Endometrial microvascular endothelial cells (primary cell): ENCODE results near the gene PDXDC1. TPM values are rescaled to one million over a fixed set of nuclear protein-coding genes. Genes with fewer than 3 reads are reported as not detected.
"Not testable (repeated sequence)": the region's sequence is repeated elsewhere in the genome, so short reads cannot be mapped to it uniquely, and the experiment has no call there.

ENCODE experiments used
- in situ Hi-C: cut with HindIII; loops from 2 replicates; pipeline ENCODE4 v1.10.0; 2017; ENCODE audit warnings: low sequenced_read_pairs, low pct_unique_long_range_greater_than_20kb; ENCODE audit errors: inconsistent ontology term
- total RNA-seq: library from RNA; depleted of rRNA; stranded (reverse); fragments of >200 nt; gene quantifications from one replicate; pipeline ENCODE4 v1.2.3, GENCODE V29; 2015; ENCODE audit errors: inconsistent ontology term

PDXDC1 gene
- total RNA-seq, 1 donor from 2014 or later = 44.9 TPM

DNA sequence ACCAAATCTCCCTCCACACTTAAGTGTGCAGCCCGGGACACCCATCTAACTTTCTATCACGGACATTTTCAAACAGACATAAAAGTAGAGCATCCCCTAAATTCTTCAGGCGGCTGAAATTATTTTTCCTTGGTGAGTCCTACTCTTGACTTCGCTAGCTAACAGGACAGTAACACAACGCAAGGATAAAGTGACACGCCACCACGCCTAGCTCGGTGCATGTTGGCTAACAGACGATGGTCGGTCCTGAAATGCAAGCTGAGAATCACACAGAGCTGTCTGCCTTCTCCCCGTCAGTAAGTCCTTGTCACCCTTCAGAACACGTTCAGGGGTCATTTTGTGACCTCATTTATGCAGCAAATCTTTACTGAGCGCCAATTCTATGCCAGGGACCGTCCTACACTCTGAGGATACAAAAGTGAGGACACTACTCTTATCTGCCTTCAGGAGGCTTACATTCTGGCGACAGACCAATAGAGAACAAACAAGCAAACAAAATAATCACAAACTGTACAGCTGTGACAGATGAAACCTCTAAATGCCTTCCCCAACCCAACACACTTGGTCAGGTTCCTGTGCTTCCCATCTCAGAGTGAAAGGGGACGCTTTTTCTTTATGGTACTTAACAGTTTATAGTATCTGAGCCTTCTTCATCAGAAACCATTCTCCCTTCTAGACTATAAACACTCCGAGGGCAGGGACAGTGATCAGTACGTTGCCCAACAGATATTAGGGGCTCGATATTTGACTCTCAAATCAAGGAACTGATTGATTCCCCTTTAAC lies 79.7 kb downstream of the PDXDC1 start:
- in situ Hi-C loops = no loop called here

DNA sequence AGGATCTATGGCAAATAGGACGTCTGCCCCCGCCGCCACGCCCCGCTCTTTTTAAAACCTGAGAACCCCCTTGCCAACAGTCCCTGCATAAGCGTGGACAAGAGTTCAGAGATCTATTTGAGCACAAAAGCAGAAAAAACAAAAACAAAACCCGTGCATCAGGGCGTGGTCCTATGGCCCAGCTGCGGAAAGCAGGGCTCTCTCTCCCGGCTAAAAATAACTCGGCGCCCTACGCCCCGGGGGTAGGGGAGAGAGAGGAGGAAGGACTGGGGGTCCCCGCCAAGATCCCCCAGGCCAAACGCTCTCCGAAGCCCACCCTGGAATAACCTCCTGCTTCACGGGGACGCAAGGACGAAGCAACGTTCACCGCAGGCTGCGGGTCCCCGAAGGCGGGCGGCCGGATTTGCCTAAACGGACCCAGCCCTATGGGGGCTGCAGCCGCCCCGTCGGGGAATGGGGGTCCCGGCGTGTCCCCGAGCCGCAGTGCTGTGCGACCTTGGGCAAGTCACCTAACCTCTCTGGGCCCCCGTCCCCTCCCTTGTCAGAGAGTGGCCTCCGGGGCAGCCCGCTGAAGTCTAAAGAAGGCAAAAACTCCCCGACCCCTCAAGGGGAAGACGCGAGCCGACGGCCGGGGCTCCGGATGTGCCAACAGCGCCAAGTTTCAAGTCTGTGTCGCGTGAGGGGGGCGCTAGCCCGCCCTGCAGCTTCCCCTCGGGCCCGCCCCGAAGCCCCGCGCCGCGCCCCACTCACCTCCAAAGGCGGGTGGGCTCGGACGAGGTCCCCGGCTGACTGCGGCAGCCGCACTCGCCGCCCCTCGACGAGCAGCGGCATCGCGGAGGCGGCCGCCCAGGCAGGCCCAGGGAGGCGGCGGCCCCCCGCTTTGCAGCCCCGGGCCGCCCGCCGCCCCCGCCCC lies 80.6 kb downstream of the PDXDC1 start:
- in situ Hi-C loops = no loop called here

DNA sequence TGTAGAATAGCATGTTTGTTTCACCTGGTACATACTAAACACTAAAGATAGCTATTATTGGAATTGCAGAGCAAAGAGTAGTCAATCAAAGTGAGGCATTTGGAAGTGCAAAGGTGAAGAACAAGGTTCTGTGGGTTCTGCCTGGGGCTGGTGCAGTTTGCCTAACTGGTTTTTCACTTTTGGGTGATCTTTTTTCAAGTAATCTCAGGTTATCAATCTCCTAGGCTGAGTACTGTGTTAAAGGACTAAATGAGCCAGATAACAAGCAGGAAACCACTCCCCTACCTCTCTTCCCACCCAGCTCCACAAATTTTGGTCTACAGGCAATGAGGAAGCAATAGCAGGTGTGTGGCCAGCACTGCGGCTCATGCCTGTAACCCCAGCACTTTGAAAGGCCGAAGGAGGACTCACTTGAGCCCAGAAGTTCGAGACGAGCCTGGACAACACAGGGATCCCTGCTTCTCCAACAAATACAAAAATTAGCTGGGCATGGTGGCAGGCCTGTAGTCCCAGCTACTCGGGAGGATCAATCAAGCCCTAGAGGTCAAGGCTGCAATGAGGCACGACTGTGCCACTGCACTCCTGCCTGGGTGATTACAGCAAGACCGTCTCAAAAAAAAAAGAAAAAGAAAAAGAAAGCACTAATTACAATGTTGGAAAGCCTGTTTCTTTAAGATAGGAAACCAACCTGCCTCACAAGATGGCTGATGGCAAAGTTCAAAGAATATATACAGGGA lies 83.0 kb downstream of the PDXDC1 start:
- in situ Hi-C loops = no loop called here

DNA sequence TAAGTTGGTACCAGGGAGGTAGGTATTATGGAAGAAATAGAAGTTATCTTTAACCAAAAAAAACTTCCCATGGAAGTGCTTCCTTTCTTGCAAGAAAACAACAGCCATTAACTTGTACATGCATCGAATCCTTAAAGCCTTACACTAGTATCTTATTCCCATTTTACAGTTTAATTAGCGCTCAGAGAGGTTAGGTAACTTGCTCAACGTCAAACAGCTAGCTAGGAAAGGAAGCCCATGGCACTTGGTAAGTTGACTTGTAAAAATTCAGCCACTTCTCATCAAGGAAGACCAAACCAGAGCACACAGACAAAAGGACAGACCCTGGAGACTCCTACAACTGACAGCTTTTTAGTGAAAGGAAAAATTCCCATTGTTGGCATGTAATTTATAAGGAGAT lies 84.5 kb downstream of the PDXDC1 start:
- in situ Hi-C loops = no loop called here

DNA sequence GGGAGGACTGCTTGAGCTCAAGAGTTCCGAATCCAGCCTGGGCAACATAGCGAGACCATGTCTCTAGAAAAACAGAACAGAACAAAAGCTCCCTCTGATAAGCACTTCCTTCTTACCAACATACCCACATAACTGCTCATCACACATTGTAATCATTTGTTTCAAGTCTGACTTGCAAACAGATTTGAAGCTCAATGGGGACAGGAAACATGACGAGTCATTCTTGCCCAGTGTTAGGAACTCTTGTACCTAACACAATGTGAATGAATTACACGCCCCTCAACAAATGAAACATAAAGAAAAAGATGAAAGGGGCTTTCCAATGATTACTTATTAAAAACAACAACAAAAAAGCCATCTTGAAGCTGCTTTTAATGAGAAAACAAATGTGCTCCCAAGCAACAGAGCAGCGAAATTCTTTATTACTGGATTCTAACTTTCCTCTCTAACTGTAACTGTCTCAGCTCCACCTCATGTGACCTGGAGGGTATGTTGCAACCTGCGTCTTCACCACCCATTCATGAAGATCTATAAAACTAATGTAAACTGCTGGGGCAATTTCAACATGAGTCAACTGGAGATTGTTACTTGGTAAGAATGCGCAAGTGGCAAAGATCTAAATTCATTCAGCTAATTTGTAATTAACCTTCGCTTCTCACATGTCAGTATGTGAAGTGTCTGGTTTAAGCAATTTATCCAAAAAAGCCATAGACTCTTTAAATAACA lies 87.4 kb downstream of the PDXDC1 start:
- in situ Hi-C loops = not testable (repeated sequence)

DNA sequence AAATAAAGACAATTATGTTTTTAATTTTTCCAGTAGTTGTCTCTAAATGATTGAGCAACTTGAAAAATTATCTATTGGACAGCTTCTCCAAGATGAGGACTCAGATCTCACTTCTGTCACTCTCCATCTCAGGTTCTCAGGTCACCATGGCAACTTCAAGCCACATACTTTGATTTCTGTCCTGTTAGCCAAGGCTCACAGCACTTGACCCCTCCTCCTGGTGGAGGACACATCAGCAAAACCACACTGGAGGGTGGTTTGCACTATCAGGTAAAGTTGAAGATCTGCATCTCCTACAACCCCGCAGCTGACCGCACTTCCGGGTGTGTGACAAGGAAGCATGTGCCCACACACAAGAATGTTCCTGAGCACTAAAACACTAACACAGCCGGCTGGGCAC lies 91.1 kb downstream of the PDXDC1 start:
- in situ Hi-C loops = not testable (repeated sequence)

DNA sequence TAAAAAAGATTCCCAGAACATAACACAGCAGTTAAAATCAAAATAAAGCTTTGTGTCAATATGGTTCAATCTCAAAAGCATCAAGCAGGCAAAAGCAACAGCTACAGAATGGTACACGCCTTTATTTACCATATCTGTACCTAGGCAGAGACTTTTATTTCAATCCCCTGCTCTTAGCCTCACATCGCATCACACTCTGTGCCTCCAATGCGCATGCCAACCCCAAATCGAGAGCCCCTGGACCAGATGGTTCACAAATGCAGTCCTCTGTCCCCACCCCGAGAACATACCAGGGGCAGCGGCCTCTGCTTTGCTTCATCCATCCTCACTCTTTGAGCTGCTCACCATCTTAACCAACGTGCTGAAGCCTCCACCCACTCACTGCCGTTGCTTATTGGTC lies 91.9 kb downstream of the PDXDC1 start:
- in situ Hi-C loops = not testable (repeated sequence)

DNA sequence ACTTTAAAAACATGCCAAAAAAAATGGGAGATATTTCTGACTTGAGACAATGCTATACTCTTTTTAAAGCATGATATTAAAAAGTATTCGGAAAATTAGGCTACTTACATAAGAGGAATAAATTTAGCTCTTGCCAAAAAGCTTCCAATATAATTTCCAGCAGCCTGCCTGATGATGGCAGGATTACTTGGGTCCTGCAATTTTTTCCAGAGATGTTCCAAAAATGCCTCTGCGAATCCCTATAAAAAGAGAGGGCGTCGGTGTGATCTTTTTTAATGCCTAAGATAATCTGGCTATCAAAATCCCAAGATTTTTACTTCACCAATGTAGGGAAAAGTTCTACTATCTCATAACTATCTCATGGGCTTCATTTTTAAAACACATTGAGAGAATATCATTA lies 96.2 kb downstream of the PDXDC1 start:
- in situ Hi-C loops = not testable (repeated sequence)

DNA sequence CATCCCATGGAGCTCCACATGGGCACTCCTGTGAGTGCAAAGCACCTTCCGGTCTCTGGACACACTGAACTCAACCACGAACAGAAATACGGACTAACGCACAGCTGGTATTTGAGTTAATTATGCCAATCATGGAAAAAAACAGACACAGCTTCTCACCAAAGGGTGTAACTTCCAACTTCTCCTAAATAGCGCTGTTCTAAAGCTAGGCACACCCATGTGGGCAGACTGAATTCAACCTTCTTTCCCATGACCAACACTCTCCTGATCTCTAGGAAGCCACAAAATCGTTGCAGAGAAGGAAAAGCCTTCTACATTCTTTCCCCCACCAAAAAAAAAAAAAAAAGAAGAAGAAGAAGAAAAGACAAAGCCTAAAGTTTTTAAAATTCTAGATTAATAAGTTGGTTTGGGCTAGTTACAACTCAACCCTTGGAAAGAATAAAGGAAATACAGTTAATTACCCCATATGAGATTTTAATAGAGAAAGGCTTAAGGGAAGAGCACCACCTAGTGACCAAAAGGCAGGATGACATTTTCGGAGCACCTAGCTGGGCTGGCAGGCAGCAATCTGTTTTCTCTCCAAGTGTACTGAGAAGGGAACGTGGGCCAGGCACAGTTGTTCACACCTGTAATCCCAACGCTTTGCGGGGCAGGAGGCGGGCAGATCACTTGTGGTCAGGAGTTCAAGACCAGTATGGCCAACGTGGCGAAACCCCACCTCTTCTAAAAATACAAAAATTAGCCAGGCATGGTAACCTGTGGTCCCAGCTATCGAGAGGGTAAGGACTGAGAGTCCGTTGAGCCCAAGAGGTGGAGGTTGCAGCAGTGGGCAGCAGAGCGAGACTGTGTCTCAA lies 97.3 kb downstream of the PDXDC1 start:
- in situ Hi-C loops = not testable (repeated sequence)

DNA sequence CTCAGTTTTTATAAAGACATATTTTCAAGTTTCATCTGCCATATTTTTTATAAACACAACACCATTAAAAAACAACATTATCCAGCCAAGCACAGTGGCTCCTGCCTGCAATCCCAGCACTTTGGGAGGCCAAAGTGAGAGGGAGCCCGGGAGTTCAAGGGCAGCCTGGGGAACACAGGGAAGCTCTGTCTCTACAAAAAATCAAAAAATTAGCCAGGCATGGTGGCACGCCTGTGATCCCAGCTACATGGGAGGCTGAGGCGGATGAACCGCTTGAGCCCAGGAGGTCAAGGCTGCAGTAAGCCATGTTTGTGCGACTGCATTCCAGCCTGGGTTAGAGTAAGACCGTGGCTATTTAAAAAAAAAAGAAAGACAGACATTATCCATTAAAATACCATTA lies 98.3 kb downstream of the PDXDC1 start:
- in situ Hi-C loops = no loop called here

DNA sequence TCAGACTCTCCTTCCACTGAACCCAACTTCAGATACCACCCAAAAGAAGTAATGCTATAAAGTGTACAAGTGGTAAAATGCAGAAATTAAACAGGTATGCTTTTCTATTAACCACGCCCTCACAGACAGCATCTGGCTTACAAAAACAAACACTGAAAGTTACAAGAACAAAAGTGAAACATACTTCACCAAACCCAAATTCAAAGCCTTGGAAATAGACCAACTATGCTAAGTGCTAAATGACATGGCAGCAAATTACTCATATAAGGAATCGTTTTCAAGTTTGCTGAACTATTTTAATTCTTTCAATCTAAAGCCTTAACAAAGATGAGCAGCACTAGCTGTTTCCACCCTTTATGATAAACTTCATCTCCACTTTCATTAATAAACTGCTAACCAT lies 101.3 kb downstream of the PDXDC1 start:
- in situ Hi-C loops = not testable (repeated sequence)

DNA sequence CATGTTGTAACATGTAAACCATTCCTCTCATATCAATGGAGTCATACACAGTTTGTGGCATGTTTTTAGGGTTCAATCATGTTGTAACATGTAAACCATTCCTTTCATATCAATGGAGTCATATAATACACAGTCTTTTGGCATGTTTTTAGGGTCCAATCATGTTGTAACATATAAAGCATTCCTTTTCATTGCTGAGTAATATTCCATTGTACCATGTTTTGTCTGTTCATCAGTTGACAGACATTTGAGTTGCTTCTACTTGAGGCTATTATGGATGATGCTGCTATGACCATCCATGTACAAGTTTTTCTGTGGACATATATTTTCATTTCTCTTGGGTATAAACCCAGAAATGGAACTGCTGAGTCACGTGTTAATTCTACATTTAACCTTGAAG lies 106.1 kb downstream of the PDXDC1 start:
- in situ Hi-C loops = not testable (repeated sequence)

DNA sequence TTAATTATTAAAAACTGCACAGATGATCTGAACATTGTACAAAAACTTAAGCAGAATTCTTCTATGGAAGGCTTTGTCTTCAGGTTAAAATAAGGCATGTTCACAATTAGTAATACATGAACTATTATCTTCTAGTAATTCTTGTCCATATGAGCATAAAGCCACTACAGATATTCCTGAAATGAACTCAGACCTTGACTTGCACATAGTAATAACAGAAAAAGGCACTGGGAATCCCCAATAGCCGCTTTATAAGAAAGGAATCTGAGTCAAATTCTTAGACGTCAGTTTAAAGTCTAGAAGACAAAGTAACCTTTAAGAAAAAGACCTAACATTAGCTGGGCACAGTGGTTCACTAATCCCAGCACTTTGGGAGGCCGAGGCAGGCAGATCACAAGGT lies 108.0 kb downstream of the PDXDC1 start:
- in situ Hi-C loops = not testable (repeated sequence)

DNA sequence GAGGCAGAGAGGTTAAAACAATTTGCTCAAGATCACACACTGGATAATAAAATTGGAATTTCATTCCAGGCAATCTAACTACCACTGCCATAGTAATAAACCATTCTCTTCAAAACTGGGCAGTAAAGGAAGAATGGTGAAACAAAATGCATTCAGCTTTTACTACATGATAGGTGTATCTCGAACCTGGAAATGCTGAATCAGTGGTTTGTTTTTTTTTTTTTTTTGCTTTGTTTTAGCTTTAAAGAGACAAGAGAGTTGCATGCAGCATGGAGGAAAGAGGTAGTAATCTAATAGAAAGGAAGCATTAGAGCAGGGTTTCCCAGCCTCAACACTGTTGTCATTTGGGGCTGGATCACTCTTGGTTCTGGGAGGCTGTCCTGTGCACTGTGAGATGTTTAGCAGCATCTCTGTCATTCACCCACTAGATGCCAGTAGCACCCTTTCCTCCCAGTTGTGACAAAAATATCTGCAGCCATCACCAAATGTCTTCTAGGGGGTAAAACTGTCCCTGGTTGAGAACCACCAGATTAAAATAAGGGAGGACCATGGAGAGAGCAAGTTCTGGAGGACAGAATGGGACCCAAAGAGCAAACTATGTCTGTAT lies 115.9 kb downstream of the PDXDC1 start:
- in situ Hi-C loops = not testable (repeated sequence)

DNA sequence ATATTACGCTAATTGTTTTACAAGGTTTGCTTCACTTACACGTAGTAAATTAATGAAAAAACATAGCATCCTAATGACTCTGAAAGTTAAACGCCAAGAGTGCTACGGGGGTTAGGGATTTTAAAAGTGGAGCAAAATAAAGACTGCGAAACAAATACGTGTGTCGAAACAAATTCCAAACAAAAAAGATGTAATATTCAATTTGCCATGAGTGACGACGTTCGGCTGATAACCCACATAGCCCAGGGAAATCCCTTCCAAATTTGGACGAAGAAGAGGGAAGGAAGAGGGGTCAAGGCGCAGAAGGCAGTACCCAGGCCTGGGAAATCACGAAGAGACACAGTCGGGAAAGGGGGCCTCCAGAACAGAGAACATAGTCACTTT lies 118.7 kb downstream of the PDXDC1 start:
- in situ Hi-C loops = not testable (repeated sequence)

DNA sequence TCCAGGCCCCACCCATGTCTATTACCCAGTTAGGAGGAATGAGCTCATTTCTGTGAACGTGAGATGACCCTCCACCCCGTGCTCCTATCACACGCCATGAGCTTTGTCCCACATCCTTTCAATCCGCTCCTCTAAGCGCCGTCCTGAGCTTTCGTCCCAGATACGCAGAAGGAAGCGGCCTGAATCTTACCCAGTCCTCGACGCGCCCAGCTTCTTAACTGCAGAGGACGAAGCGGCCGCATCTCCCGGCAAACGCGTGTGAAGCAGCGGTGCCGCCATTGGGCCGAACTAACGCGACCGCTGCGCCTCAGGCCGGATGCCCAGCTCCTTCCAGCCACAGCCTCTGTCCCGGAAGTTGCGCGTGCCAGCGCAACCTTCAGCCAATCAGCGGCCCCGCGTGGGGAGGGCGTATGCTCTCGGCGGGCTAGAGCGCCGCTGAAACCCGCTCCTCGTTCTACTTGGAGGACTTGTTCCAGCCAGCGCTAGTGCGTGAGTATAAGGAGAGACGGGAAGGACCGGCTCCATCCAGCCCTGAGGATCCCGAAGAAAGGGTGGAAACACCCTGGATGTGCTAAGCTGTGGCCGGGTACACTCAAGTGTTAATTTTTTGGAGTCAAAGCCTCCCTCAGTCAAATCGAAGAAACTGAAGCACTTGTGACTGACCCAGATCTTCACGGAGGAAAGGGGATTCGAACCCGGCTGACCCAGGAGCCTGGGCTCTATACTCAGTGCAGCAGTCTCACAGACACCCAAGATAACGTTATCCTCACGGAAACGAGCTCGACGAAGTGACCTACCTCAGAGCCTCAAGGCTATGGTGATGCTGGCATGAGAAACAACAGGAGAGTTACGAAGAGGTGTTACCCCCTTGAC lies 119.4 kb downstream of the PDXDC1 start, which contains the start of gene RRN3:
Gene RRN3 (minus strand): TSS at position 318 of the 873 bp plus-strand sequence. CDS start 39 bp downstream, at position 279.
- in situ Hi-C loops = not testable (repeated sequence)

DNA sequence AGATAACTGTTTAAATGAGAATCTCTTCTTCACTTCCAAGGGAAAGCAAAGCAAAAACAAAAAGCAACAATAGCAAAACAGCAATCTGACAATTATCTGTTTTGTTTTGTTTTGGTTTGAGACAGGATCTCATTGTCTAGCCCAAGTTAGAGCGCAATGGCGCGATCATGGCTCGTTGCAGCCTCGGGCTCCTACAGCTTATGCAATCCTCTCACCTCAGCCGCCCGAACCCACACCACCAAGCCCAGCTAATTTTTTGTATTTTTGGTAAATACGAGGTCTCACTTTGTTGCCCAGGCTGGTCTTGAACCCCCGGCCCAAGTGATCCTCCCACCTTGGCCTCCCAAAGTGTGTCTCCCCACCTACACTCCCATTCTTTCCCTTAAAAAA lies 121.8 kb downstream of the PDXDC1 start:
- in situ Hi-C loops = not testable (repeated sequence)
